DND-41 (cell line): ENCODE results near the gene GSC2.

Experiments
- ATAC-seq: fragments of 200-7000 bp; cut with Tn5 transposase; 3 replicates; pipeline ENCODE4 v1.9.1; 2021; ENCODE audit warnings: low read depth; ENCODE audit not compliant: insufficient read depth
- DNase-seq: peaks from one replicate; pipeline ENCODE4 v3.0.0-alpha.2; 2020
- H2AFZ ChIP-seq: 2 replicates; pipeline ENCODE4 v1.6.0; 2012; ENCODE audit warnings: low read depth, low read length
- H3K27ac ChIP-seq: 2 replicates; pipeline ENCODE4 v1.5.1; 2012; ENCODE audit warnings: low read length, inconsistent platforms
- H3K27me3 ChIP-seq: fragments of 200-600 bp; sonication (generic); 2 replicates; pipeline ENCODE4 v1.6.0; 2012; ENCODE audit warnings: low read length, mild to moderate bottlenecking, inconsistent platforms; ENCODE audit not compliant: insufficient read depth, poor library complexity
- H3K36me3 ChIP-seq: 2 replicates; pipeline ENCODE4 v1.5.1; 2012; ENCODE audit warnings: low read length, inconsistent platforms; ENCODE audit not compliant: insufficient read depth
- H3K4me1 ChIP-seq: 2 replicates; pipeline ENCODE4 v1.5.1; 2012; ENCODE audit warnings: mild to moderate bottlenecking, low read length; ENCODE audit not compliant: insufficient read depth
- H3K4me2 ChIP-seq: 2 replicates; pipeline ENCODE4 v1.6.0; 2012; ENCODE audit warnings: mild to moderate bottlenecking, moderate library complexity, low read length, inconsistent platforms; ENCODE audit not compliant: insufficient read depth
- H3K4me3 ChIP-seq, 2 experiments: fragments of 200-600 bp in 1 of 2; shearing (Covaris generic) in 1 of 2; 2 replicates each; pipeline ENCODE4 v1.5.1; 2012 to 2016; ENCODE audit warnings: inconsistent platforms in 2 of 2, low read length in 2 of 2, mild to moderate bottlenecking in 2 of 2, low read depth in 1 of 2, moderate library complexity in 1 of 2
- H3K79me2 ChIP-seq: 2 replicates; pipeline ENCODE4 v1.6.0; 2012; ENCODE audit warnings: low read length, inconsistent platforms; ENCODE audit not compliant: insufficient read depth
- H3K9ac ChIP-seq: 2 replicates; pipeline ENCODE4 v1.6.0; 2012; ENCODE audit warnings: low read depth, mild to moderate bottlenecking, inconsistent platforms, low read length, moderate library complexity
- H3K9me3 ChIP-seq: 2 replicates; pipeline ENCODE4 v1.5.1; 2012; ENCODE audit warnings: low read length, moderate library complexity, mild to moderate bottlenecking, inconsistent platforms; ENCODE audit not compliant: insufficient read depth, severe bottlenecking
- H4K20me1 ChIP-seq: 2 replicates; pipeline ENCODE4 v1.6.0; 2012; ENCODE audit warnings: low read length; ENCODE audit not compliant: insufficient read depth
- CTCF ChIP-seq: IDR thresholded peaks from 2 replicates; pipeline ENCODE4 v1.5.1; 2012; ENCODE audit warnings: borderline replicate concordance, low read length, moderate library complexity, mild to moderate bottlenecking; ENCODE audit not compliant: poor library complexity, severe bottlenecking; ENCODE audit errors: extremely low read depth
- EZH2 ChIP-seq: IDR thresholded peaks from 3 replicates; pipeline ENCODE4 v1.6.1; 2012; ENCODE audit warnings: borderline replicate concordance, low read depth, mild to moderate bottlenecking, moderate library complexity, low read length, inconsistent platforms; ENCODE audit not compliant: severe bottlenecking

GSC2 gene

GRCh38 chr22:19175026-19175601 is 25.0 kb upstream of the GSC2 start:
- Histone ChIP-seq H3K27ac (no peak overlapping the region), H3K4me1 (peaks cover 77% of the 10 kb centered on the region), H3K9me3 (no peaks in the 10 kb centered on the region), H4K20me1 (peaks cover 53% of the 10 kb centered on the region), H3K4me3 (no peak overlapping the region), H3K4me2 (peak overlapping the region; percentile 36), H3K79me2 (peaks cover 78% of the 10 kb centered on the region), H3K9ac (0 out of 2 replicates have a peak overlapping the region, but pooled peaks have one; percentile 14), H3K36me3 (peaks cover 34% of the 10 kb centered on the region), H3K27me3 (no peaks in the 10 kb centered on the region), H2AFZ (no peak overlapping the region)
- no peak for TF ChIP-seq CTCF
- TF ChIP-seq EZH2, result no peak
- ATAC-seq (no peak), DNase-seq (no peak)

- TF ChIP-seq CTCF (no peak), EZH2 (no peak)
- Histone ChIP-seq H3K4me2 (peak overlapping the region; percentile 96), H3K27ac (no peak overlapping the region; the same call in 1 of the 2 replicates), H2AFZ (no peak overlapping the region), H3K9me3 (no peaks in the 10 kb centered on the region), H3K4me1 (peaks cover 75% of the 10 kb centered on the region), H3K36me3 (peaks cover 34% of the 10 kb centered on the region), H3K27me3 (no peaks in the 10 kb centered on the region), H3K79me2 (peaks cover 78% of the 10 kb centered on the region), H4K20me1 (peaks cover 53% of the 10 kb centered on the region), H3K4me3 (peak overlapping the region in 1 of 2 experiments; percentile 89; a peak in 1 of 4 replicates), H3K9ac (peak overlapping the region; percentile 80; the same call in 1 of the 2 replicates)
- ATAC-seq, result no peak
- no peak for DNase-seq
Observed at GRCh38 chr22:19174106-19175025, 24.3 kb upstream of the GSC2 start.

- TF ChIP-seq CTCF (no peak), EZH2 (no peak)
- H3K4me3 ChIP-seq, result peak overlapping the region; percentile 89 to 93; a peak in 3 of 4 replicates
- peak overlapping the region; percentile 73; the same call in 1 of the 2 replicates for H3K27ac ChIP-seq
Observed at GRCh38 chr22:19173047-19174035, 23.2 kb upstream of the GSC2 start.

More at GRCh38 chr22:19173047-19174035, 23.2 kb upstream of the GSC2 start:
- Histone ChIP-seq H3K79me2 (peaks cover 77% of the 10 kb centered on the region), H3K36me3 (peaks cover 34% of the 10 kb centered on the region), H3K27me3 (no peaks in the 10 kb centered on the region), H3K4me1 (peaks cover 69% of the 10 kb centered on the region), H3K9me3 (no peaks in the 10 kb centered on the region), H3K4me2 (peak overlapping the region; percentile 96), H2AFZ (no peak overlapping the region), H3K9ac (peak overlapping the region; percentile 80), H4K20me1 (peaks cover 53% of the 10 kb centered on the region)
- DNase-seq (no peak), ATAC-seq (no peak)
